Ishikawa (cell line): Measurements from ENCODE around the gene C16orf82.

Experiments
- CREB1 ChIP-seq: IDR thresholded peaks from 2 replicates; pipeline ENCODE4 v1.6.1; 2012; ENCODE audit warnings: low read depth
- EP300 ChIP-seq: IDR thresholded peaks from 2 replicates; pipeline ENCODE4 v1.6.1; 2012; ENCODE audit warnings: borderline replicate concordance
- MAX ChIP-seq: IDR thresholded peaks from 2 replicates; pipeline ENCODE4 v1.6.1; 2012
- NFIC ChIP-seq: IDR thresholded peaks from 2 replicates; pipeline ENCODE4 v1.6.1; 2012
- RAD21 ChIP-seq: IDR thresholded peaks from 2 replicates; pipeline ENCODE4 v1.6.1; 2012; ENCODE audit warnings: low read depth
- REST ChIP-seq: IDR thresholded peaks from 2 replicates; pipeline ENCODE4 v1.6.1; 2012; ENCODE audit warnings: low read depth, mild to moderate bottlenecking
- TAF1 ChIP-seq: IDR thresholded peaks from 2 replicates; pipeline ENCODE4 v1.6.1; 2012; ENCODE audit warnings: low read depth, mild to moderate bottlenecking
- USF1 ChIP-seq: IDR thresholded peaks from 2 replicates; pipeline ENCODE4 v1.6.1; 2012
- YY1 ChIP-seq: IDR thresholded peaks from 2 replicates; pipeline ENCODE4 v1.6.1; 2012; ENCODE audit warnings: low read depth
- ZBTB7A ChIP-seq: IDR thresholded peaks from 2 replicates; pipeline ENCODE4 v1.6.1; 2012; ENCODE audit warnings: low read depth

- TF ChIP-seq YY1 = no peak
- no peak for TF ChIP-seq EP300
- TF ChIP-seq REST = no peak
- TF ChIP-seq RAD21 = no peak
- no peak for TF ChIP-seq CREB1
- TF ChIP-seq ZBTB7A = no peak
- no peak for TF ChIP-seq NFIC
- no peak for TF ChIP-seq USF1
- no peak for TF ChIP-seq MAX
- no peak for TF ChIP-seq TAF1
Observed at GRCh38 chr16:27084307-27085028, 17.7 kb downstream of the C16orf82 start.
